HL-60 (cell line): ENCODE results near the gene KLF1.
A peak's percentile ranks its signal among the peaks of the same experiment; 100 is the strongest.

Experiments
- DNase-seq, 2 experiments: peaks; one replicate each; pipeline ENCODE4 v3.0.0-alpha.2; 2010 to 2020; ENCODE audit warnings: low read depth in 1 of 2, low spot score in 1 of 2
- H3K27ac ChIP-seq: fragments of 250-450 bp; sonication (Bioruptor Pico); replicated peaks from 2 replicates; pipeline ENCODE4 v1.5.1; 2020; ENCODE audit warnings: mild to moderate bottlenecking, moderate library complexity
- H3K27me3 ChIP-seq: fragments of 250-450 bp; sonication (Bioruptor Pico); 2 replicates; pipeline ENCODE4 v1.5.1; 2021; ENCODE audit warnings: mild to moderate bottlenecking, moderate library complexity; ENCODE audit not compliant: insufficient read depth, poor library complexity, severe bottlenecking
- H3K4me3 ChIP-seq: replicated peaks from 2 replicates; pipeline ENCODE4 v1.5.1; 2011; ENCODE audit warnings: mild to moderate bottlenecking, control low read depth, low read length; ENCODE audit not compliant: insufficient read depth
- GABPA ChIP-seq: IDR thresholded peaks from 2 replicates; pipeline ENCODE4 v1.6.1; 2012; ENCODE audit warnings: low read depth
- POLR2AphosphoS5 ChIP-seq: IDR thresholded peaks from 2 replicates; pipeline ENCODE4 v1.6.1; 2012; ENCODE audit warnings: low read depth
- SPI1 ChIP-seq: IDR thresholded peaks from 2 replicates; pipeline ENCODE4 v1.6.1; 2012; ENCODE audit warnings: low read depth, mild to moderate bottlenecking, borderline replicate concordance
- TF ChIP-seq, protein P1 (sequence below): IDR thresholded peaks from 2 replicates; pipeline ENCODE4 v1.6.1; 2012; ENCODE audit warnings: low read depth; ENCODE audit not compliant: insufficient replicate concordance
- TF ChIP-seq, protein P2 (sequence below): IDR thresholded peaks from one replicate; pipeline ENCODE4 v1.5.1; 2011; ENCODE audit warnings: low read length, control low read depth, inconsistent platforms; ENCODE audit not compliant: insufficient read depth

Gene KLF1

GRCh38 chr19:12838182-12838885 is 48.7 kb downstream of the KLF1 start, which contains the start of gene MAST1:
MAST1 (plus strand) TSS chr19:12838515; CDS start chr19:12838573, 58 bp downstream.
- peak within 1 kb of the TSS; percentile 39 for H3K4me3 ChIP-seq
- DNase-seq: peak; percentile 25 to 31
- peaks cover 80% of the 10 kb centered on the region for H3K27me3 ChIP-seq
- TF ChIP-seq, protein P1, sequence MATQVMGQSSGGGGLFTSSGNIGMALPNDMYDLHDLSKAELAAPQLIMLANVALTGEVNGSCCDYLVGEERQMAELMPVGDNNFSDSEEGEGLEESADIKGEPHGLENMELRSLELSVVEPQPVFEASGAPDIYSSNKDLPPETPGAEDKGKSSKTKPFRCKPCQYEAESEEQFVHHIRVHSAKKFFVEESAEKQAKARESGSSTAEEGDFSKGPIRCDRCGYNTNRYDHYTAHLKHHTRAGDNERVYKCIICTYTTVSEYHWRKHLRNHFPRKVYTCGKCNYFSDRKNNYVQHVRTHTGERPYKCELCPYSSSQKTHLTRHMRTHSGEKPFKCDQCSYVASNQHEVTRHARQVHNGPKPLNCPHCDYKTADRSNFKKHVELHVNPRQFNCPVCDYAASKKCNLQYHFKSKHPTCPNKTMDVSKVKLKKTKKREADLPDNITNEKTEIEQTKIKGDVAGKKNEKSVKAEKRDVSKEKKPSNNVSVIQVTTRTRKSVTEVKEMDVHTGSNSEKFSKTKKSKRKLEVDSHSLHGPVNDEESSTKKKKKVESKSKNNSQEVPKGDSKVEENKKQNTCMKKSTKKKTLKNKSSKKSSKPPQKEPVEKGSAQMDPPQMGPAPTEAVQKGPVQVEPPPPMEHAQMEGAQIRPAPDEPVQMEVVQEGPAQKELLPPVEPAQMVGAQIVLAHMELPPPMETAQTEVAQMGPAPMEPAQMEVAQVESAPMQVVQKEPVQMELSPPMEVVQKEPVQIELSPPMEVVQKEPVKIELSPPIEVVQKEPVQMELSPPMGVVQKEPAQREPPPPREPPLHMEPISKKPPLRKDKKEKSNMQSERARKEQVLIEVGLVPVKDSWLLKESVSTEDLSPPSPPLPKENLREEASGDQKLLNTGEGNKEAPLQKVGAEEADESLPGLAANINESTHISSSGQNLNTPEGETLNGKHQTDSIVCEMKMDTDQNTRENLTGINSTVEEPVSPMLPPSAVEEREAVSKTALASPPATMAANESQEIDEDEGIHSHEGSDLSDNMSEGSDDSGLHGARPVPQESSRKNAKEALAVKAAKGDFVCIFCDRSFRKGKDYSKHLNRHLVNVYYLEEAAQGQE: no peak
- TF ChIP-seq, protein P2, sequence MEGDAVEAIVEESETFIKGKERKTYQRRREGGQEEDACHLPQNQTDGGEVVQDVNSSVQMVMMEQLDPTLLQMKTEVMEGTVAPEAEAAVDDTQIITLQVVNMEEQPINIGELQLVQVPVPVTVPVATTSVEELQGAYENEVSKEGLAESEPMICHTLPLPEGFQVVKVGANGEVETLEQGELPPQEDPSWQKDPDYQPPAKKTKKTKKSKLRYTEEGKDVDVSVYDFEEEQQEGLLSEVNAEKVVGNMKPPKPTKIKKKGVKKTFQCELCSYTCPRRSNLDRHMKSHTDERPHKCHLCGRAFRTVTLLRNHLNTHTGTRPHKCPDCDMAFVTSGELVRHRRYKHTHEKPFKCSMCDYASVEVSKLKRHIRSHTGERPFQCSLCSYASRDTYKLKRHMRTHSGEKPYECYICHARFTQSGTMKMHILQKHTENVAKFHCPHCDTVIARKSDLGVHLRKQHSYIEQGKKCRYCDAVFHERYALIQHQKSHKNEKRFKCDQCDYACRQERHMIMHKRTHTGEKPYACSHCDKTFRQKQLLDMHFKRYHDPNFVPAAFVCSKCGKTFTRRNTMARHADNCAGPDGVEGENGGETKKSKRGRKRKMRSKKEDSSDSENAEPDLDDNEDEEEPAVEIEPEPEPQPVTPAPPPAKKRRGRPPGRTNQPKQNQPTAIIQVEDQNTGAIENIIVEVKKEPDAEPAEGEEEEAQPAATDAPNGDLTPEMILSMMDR: peak; percentile 3
- TF ChIP-seq SPI1 (no peak), GABPA (no peak)
- no peak within 1 kb of the TSS for H3K27ac ChIP-seq

DNA sequence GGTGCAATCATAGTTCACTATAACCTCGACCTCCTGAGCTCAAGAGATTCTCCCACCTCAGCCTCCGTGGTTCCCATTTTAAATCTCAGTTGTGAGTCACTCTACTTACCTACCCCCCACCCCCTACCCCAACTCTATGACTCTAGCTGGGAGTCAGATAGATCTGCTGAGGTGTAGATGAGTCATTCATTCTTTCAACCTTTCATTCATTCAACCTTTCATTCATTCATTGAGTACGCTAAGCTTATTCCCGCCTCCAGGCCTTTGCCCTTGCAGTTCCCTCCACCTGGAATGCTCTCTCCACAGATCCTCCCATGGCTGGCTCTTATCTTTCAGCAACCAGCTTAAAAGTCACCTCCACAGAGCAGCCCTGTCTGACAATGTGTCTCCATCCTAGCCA is 49.8 kb downstream of the KLF1 start:
- Histone ChIP-seq H3K27ac (no peak overlapping the region), H3K4me3 (no peak overlapping the region), H3K27me3 (peaks cover 86% of the 10 kb centered on the region)
- TF ChIP-seq, protein P2: no peak
- no peak for DNase-seq

GRCh38 chr19:12836529-12836863 is 50.5 kb downstream of the KLF1 start:
- DNase-seq: no peak
- no peak for TF ChIP-seq GABPA
- no peak for TF ChIP-seq SPI1
- TF ChIP-seq, protein P1: no peak
- TF ChIP-seq, protein P2: no peak
- no peak for TF ChIP-seq POLR2AphosphoS5
- Histone ChIP-seq H3K27ac (no peak overlapping the region), H3K4me3 (no peak overlapping the region), H3K27me3 (peaks cover 82% of the 10 kb centered on the region)
